GM12892 (cell line): ENCODE data around the gene PAPSS1.
A peak's percentile ranks its signal among the peaks of the same experiment; 100 is the strongest.
"Not testable (repeated sequence)": the region's sequence is repeated elsewhere in the genome, so short reads cannot be mapped to it uniquely, and the experiment has no call there.

Experiments used
- DNase-seq: peaks from one replicate; pipeline ENCODE4 v3.0.0; 2011; ENCODE audit not compliant: insufficient read length
- FAIRE-seq: peaks from 2 replicates; lab custom pipeline; 2011; peaks lifted over from hg19 to GRCh38; lab: Jason Lieb, UNC
- POLR2A ChIP-seq: IDR thresholded peaks from 2 replicates; pipeline ENCODE4 v1.6.1; 2011; ENCODE audit warnings: low read depth, low read length, control low read depth
- POLR2AphosphoS5 ChIP-seq: IDR thresholded peaks from 2 replicates; pipeline ENCODE4 v1.6.1; 2011; ENCODE audit warnings: low read depth, low read length, control low read depth
- TAF1 ChIP-seq: IDR thresholded peaks from 2 replicates; pipeline ENCODE4 v1.6.1; 2011; ENCODE audit warnings: low read depth, mild to moderate bottlenecking, control low read depth, low read length, borderline replicate concordance

Gene PAPSS1

DNA sequence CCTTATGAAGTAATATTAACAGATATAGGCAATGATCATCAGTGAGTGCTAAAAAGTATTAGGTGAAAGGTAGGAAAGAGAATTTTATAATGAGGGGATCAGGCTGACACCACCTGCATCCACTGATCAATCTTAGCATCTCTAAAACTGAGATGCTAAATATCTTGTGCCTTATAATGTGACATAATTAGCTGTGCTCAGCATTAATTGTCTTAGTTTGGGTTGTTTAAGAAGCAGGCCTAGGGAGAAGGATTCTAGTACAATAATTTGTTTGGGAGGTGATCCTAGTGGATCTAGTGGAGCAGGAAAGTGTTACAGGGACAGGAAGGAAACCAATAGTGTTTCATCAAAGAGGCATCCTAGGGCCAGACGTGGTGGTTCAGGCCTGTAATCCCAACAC, 22.2 kb upstream of the PAPSS1 start:
- TF ChIP-seq POLR2A (no peak), POLR2AphosphoS5 (no peak), TAF1 (no peak)
- FAIRE-seq (peak; percentile 17), DNase-seq (no peak)

DNA sequence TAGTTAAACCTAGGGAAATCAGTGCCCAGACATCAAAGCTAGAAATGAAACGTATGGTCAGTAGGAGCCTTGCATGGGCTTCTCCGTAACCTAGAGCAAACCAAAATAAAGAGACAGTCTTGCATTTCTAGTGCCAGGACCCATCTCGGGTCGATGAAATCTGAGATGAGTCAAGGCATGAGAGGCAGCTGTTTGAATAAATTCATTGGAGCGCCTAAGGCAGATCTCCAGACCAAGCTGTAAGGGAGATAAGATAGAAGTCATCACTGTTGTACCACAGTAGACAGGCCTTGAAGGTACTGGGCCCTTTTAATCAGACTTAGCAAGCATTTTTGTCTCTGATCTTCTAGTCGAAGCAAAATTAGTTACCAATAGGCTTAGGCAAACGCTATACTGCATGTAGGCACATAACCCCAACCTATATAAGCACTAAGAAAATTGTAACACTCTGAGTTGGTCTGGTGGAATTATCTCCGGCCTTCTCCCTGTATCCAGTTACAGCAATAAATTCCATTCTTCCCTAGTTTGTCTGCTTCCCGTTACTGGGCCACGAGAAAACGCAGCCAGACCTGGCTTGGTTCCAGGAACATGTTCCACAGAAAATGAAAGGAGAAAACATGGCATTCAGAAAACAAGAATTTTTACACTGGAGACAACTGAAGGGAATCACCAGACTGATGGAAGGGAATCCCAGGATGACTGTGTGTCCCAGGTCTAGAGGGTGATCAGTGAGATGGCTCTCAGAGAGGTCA, 21.1 kb upstream of the PAPSS1 start:
- TF ChIP-seq POLR2AphosphoS5 (no peak), TAF1 (no peak), POLR2A (no peak)
- DNase-seq (no peak), FAIRE-seq (no peak)

DNA sequence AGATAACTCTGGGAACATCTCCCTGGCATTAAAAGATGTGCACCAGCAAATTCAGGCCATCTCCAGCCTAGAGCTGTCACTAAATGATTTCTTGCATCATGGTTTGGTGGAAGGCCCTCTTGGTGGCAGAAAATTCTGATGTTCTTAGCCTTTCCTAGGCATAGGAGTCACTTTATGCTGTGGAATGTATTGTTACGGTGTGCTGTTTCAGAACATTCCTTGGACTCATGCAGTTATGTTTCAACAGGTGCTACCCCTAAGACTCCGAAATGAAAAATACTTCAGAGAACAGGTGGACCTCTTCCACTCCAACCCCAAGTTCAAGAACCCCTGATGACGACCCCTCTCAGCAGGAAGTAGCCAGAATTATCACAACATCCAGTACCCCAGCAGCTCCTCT, 20.3 kb upstream of the PAPSS1 start:
- no peak for DNase-seq
- no peak for FAIRE-seq
- TF ChIP-seq POLR2AphosphoS5 = no peak

DNA sequence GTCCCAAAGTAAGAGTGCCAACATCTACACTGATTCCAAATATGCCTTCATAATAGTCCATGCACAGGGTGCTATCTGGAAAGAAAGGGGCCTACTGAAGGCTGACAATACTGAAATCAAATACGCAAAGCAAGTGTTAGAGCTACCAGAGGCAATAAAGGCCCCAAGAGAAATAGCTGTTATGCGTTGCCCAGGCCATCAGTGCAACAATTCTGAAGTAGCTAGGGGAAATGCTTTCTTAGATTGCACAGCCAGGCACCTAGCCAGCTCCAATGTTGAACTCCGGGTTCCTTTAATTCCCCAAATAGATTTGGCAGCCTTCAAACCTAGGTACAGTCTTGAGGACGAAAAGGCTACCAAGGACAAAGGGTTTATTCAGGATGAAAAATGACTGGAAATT, 17.4 kb upstream of the PAPSS1 start:
- FAIRE-seq (no peak), DNase-seq (no peak)
- no peak for TF ChIP-seq POLR2A
- TF ChIP-seq POLR2AphosphoS5 = no peak
- TF ChIP-seq TAF1 = no peak

DNA sequence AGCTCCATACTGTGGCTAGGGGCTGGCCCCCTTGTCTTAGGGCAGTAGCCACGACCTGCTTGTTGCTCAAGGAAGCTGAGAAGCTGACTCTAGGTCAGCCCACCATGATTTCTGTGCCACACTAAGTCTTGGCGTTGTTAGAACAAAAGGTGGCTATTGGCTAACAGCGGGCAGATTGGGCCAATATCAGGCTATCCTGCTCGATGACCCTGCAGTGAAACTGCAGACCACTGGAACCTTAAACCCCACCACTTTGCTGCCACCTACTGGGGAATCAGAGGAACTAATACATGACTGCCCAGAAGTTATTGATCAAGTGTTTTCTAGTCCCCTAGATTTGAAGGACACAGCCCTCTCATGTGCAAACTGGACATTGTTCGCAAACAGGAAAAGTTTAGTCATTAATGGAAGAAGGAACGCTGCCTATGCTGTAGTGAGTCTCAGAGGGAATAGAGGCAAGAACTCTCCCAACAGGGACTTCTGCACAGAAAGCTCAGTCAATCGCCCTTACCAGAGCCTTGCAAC, 17.0 kb upstream of the PAPSS1 start:
- no peak for TF ChIP-seq POLR2A
- no peak for TF ChIP-seq TAF1
- TF ChIP-seq POLR2AphosphoS5 = no peak
- FAIRE-seq (peak; percentile 83), DNase-seq (no peak)

DNA sequence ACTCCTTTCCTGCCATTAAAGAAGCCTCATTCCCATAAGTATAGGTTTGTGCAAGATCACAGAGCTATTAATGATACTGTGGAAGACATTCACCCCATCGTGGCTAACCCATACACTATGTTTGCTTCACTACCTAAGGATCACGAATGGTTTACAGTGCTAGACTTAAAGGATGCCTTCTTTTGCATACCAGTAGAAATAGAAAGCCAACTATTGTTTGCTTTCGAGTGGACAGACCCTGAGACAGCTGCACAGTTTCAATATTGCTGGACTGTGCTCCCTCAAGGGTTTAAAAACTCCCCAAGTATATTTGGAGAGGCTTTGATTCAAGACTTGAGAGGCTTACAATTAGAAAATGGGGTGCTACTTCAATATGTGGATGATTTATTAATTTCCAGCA, 16.0 kb upstream of the PAPSS1 start:
- DNase-seq (no peak), FAIRE-seq (no peak)
- TF ChIP-seq TAF1 = no peak
- TF ChIP-seq POLR2AphosphoS5 = no peak
- TF ChIP-seq POLR2A = no peak

DNA sequence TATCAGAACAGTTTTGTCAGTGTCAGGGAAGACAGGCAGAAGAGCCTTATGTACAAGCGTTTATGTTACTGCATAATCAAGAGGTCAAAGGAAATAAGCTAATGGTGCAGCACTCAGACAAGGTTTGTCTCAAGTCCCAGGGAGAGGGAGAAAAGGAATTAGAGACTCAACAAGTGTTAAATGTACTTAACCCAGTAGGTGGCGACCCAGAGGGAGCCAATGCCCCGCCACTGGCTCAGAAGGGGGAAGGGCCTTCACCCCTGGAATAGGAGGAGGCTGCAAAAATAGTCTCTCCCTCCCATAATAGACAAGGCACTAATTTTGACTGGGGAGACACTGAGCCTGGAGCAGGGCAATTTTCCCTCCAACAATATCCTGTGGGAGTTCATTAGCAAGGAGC, 14.1 kb upstream of the PAPSS1 start:
- no peak for TF ChIP-seq POLR2AphosphoS5

DNA sequence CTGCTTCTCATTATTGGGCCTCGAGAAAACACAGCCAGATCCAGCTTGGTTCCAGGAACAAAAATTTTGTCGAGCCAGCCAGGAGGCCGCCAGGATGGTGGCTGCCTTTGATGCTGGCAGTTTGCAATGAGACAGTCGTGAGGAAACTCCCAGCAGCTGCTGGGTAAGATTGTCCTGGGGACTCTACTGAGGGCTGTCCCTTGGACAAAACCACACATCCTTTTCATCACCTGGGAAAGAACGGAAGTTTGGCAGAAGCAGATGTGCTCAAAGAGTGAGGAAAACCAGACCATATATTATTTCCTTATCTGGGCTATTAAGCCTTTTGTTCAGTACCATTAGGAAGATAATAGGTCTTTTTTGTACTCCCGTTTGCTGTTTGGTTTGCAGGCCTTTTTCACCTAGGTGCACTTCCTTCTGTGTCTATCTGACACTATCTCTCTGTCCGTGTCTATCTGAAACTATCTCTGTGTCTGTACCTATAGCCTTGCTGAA, 13.4 kb upstream of the PAPSS1 start:
- TF ChIP-seq TAF1 (no peak), POLR2A (no peak), POLR2AphosphoS5 (no peak)
- DNase-seq (no peak), FAIRE-seq (no peak)

More for the DNA sequence above, 14.1 kb upstream of the PAPSS1 start:
- DNase-seq (no peak), FAIRE-seq (no peak)

DNA sequence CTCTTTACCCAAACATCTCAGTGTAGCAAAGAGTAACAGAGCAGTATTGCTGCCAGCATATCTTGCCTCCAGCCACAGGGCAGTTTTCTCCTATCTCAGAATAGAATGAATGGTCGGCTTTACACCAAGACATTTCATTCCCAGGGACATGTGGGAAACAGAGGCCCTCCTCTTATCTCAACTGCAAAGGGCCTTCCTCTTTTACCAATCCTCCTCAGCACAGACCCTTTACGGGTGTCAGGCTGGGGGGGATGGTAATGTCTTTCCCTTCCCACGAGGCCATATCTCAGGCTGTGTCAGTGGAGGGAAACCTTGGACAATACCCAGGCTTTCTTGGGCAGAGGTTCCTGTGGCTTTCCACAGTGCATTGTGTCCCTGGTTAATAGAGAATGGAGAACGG, 9.0 kb upstream of the PAPSS1 start:
- not testable (repeated sequence) for FAIRE-seq, DNase-seq

DNA sequence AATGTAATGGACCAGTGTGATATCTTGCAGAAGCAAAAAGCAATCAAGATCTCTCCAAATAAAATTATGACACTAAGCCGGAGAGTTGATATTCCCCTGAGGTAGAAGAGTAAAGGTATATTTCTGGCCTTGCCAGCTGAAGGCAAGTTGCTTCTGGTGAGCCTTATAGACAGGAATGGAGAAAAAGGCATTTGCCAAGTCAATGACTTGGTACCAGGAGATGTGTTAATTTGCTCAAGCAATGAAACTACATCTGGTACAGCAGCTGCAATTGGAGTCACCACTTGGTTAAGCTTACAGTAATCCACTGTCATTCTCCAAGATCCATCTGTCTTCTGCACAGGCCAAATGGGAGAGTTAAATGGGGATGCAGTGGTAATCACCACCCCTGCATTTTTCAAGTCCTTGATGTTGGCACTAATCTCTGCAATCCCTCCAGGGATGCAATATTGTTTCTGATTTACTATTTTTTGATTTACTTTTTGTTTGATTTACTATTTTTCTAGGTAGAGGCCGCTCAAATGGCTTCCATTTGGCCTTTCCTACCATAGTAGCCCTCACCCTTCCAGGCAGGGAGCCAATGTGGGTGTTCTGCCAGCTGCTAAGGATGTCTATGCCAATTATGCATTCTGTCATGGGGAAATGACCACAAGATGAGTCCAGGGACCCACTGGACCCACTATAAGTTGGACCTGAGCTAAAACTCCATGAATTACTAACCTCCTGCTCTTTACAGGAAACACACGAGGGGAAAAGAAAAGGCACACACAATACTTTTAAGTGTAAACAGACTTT, 6.3 kb upstream of the PAPSS1 start:
- not testable (repeated sequence) for FAIRE-seq, DNase-seq

DNA sequence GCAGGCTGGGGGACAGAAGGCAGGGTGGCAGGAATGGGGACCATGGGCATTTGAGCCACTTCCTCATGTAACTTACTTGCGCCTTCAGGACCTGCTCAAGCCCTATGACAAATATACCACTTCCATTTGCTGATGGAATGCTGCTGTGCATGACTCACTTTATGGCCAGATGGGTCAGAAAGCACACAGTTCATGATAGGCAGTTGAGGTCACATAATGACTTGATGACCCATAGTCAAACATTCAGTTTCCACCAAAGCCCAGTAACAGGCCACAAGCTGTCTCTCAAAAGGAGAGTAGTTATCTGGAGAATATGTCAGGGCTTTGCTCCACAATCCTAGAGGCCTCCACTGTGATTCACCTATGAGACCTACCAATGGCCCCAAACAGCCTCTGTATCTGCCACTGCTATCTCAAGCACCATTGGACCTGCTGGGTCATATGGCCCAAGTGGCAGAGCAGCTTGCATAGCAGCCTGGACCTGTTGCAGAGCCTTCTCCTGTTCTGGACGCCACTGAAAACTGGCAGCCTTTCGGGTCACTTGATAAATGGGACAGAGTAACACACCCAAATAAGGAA, 5.3 kb upstream of the PAPSS1 start:
- TF ChIP-seq POLR2AphosphoS5 (no peak), POLR2A (no peak), TAF1 (no peak)
- DNase-seq (no peak), FAIRE-seq (no peak)

DNA sequence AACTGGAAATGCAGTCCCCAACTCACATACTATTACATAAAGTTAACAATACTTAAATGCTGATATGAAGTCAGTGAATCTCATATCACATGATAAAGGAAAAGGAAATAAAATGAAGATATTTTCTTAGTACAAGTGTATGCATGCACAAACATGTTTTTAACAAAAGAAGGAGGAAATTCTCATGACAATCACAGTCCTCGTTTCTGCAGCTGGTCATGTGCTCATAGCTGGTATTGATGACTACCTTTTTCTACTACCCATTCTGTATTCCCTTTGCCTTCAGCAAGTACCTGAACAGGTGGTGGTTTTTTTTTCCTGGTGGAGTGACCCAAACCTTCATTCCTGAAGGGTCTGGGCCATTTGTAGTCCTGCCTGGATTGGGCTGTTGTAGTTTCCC, 3.3 kb upstream of the PAPSS1 start:
- FAIRE-seq, DNase-seq: not testable (repeated sequence)
